ENCODE data around the gene RAB38.

DNA sequence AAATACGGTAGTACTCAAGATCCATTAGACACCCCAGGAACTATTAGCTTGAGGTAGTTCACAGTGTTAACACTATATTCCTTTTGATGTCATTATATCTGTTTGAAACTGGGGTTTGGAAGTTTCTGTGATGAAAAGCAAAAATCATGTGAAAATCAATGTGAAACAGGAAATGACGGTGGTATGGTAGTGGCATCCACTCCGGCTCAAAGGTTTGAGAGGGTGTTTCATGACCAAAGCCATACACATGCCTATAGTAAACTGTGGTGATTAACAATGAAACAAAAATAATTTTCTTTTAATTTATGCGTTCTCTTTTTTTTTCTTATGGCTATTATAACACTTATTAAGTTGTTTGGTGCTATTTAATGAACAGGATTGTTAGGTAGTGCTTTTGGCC is 10.9 kb downstream of the RAB38 start:
- TF ChIP-seq, protein P1, sequence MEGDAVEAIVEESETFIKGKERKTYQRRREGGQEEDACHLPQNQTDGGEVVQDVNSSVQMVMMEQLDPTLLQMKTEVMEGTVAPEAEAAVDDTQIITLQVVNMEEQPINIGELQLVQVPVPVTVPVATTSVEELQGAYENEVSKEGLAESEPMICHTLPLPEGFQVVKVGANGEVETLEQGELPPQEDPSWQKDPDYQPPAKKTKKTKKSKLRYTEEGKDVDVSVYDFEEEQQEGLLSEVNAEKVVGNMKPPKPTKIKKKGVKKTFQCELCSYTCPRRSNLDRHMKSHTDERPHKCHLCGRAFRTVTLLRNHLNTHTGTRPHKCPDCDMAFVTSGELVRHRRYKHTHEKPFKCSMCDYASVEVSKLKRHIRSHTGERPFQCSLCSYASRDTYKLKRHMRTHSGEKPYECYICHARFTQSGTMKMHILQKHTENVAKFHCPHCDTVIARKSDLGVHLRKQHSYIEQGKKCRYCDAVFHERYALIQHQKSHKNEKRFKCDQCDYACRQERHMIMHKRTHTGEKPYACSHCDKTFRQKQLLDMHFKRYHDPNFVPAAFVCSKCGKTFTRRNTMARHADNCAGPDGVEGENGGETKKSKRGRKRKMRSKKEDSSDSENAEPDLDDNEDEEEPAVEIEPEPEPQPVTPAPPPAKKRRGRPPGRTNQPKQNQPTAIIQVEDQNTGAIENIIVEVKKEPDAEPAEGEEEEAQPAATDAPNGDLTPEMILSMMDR (IDR thresholded peaks at IDR 0.05), result no peak
- TF ChIP-seq POLR2A (IDR thresholded peaks at IDR 0.05), result no peak
- TF ChIP-seq POLR2AphosphoS5 (IDR thresholded peaks at IDR 0.05; ENCODE audit: insufficient read depth in 1 of 2, low read depth in 1 of 2), result no peak

Data from vagina (tissue), 2 donors.